GM19238 (cell line): ENCODE data around the gene EPHB6.

Experiments
- DNase-seq: peaks from one replicate; pipeline ENCODE4 v3.0.0; 2011; ENCODE audit warnings: low spot score; ENCODE audit not compliant: insufficient read length

The EPHB6 gene

GRCh38 chr7:142833174-142834048 is 21.5 kb upstream of the EPHB6 start:
- DNase-seq: no peak

DNA sequence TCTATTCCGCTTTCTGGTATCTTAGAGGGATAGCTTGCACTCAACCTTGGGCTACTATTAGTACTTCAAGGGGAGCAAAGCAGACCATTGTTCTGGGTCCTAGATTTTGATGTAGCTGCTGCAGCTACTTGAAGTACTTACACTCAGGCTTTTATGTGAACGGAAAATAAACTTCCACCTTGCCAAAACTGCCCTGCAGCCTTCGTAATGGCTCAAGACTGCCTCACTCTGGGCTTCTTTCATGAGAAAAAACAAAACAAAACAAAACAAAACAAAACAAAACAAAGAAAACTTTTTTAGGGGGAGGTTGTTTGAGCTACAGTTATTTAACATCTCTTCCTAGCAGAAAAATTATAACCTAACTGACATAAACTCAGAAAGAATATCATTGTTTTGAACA is 19.4 kb upstream of the EPHB6 start:
- no peak for DNase-seq

GRCh38 chr7:142836426-142836825 is 18.4 kb upstream of the EPHB6 start:
- DNase-seq: no peak

GRCh38 chr7:142838461-142839213 is 16.2 kb upstream of the EPHB6 start:
- no peak for DNase-seq

GRCh38 chr7:142842251-142842766 is 12.6 kb upstream of the EPHB6 start:
- no peak for DNase-seq

- no peak for DNase-seq
Measured at GRCh38 chr7:142847353-142847752, 7.5 kb upstream of the EPHB6 start.

DNA sequence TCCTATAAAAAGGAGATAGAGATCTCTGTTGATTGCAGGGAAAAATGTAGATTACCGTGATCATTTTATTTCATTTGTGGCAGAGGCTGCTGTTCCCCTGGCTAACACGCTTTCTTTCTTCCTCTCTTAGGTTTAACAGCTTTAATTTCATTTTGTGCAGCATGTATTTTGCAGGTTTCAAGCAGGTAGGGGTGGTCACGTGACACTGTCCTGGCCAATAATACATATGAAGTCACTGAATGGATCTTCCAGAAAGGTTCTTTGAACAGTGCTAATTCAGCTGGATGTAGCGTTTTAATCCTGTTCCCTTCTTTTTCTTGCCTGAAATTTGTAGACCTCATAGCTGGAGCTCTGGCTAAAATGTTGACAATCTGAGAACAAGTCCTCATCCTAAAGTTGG is 3.6 kb upstream of the EPHB6 start:
- no peak for DNase-seq

DNA sequence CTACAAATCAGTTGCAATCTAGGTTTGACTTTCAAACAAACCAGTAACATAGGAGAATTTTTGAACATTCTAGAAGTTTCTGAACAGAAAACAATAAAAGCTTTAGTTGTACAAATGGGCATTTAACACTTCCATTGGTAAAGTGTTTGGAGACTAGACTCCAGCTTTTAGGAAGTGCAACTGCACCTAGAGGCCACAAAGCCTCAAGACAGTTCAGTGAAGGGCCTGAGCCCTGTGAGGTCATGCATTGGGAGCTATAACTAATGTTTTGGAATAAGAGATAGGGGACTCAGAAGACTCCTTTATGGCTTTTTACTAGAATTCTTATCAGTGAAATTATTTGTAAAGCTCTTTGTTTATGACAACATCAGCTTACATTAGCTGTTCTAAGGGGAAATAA is 3.0 kb upstream of the EPHB6 start:
- no peak for DNase-seq

DNA sequence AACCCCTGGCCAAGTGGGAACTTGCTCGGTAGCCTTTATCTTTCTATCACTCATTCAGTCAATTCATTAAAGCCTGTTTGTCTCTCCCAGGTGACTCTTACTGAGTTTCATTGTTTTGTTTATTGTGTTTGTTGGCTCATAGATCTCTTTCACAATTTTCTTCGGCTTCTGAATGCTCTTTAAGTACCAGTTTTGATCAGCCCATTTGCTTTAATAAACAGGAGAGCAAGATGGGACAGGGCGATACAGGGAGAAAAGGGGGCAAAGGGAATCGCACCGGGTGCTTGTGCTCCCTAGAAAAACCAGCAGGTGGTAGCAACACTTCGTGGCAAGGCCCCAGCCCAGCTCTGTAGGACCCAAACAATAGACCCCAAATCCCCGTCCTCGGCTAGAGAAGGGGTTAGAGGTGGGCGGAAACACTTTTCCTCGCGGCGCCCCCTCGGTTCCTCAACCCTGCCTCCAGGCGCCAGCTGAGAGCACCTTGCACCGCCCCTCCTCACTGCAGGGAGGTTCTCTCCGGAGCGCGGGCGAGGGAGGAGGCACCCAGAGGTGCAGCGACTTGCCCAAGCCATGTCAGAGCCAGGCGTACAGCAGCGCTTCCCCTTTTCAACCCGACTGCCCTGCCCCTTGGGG is 1.0 kb upstream of the EPHB6 start:
- DNase-seq: peak; percentile 86

- no peak for DNase-seq
Measured at GRCh38 chr7:142855114-142855743, 353 bp downstream of the EPHB6 start.

DNA sequence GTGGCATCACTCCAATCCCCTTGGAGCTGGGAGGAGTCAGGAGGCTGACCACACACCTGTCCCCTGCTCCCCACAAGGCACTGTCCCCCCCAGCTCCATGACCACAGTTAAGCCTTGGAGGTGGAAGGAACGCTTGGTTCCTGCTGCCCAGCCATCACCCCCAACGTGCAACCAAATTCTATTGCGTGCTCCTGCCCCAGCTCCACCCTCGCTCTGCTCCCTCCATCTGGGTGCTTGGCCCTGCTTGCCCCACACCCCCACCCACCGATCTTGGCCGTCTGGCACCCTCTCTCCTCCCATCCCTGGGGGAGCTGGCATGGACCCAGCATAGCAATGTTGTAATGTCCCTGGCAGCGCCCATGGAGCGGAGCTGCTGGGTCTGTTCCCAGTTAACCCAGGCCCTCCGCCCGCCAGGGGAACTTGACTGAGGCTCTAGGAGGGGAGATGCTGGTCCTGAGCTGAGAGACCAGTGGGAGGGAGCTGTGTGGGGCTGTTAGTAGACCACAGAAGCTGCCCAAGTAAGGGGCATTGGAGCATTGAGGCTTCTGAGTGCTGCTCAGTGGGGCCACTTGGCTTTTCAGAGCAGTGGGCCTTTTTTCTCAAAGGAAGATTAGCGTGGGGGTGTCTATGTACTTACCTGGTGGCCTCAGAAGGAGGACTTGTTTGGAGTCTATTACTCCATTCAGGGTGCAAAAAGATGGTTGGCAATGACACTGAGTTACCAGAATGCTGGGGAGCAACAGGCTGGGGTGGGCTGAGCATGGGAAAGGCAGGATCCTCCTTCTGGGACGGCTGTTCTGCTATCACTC is 1.1 kb downstream of the EPHB6 start:
- no peak for DNase-seq

GRCh38 chr7:142856565-142857245 is 1.8 kb downstream of the EPHB6 start:
- DNase-seq: no peak

GRCh38 chr7:142857625-142858024 is 2.7 kb downstream of the EPHB6 start:
- no peak for DNase-seq

DNA sequence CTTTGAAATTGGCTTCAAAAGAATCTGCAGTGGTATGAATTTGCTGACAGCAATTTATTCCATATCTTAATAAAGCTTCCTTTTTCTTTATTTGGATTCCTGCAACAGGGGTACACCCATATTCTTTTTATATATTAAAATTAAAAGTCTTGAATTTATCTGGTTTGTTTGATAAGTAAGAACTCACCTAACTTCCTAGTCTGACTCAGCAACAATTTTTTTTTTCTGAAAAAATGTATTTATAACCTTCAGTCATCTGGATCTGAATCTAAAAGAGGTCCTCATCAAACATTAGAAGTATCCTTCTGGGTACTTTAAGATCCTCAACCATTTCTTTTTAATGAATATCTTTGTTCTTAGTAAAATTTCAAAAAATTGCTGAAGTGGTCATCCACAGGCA is 4.5 kb downstream of the EPHB6 start:
- DNase-seq: no peak

GRCh38 chr7:142859829-142860228 is 5.0 kb downstream of the EPHB6 start:
- no peak for DNase-seq

DNA sequence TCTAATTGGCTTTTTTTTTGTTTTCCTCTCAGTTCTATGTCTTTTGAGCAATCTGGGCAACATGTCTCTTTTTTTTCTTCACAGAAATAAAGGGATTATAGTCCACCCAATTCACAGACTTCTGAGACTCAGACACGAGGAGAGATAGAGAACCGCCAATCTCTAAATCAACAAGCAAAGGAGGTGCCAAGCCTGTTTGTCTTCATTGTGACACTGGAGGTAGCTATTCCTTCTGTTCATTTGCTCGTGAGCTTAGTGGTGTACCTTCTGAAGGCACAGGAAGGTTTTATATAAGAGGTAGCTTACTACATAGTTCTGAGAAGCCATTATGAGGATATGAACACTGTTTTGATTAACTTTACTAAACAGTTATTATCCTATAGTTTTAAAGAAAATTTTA is 6.1 kb downstream of the EPHB6 start:
- no peak for DNase-seq

GRCh38 chr7:142862351-142862750 is 7.5 kb downstream of the EPHB6 start:
- DNase-seq: no peak

GRCh38 chr7:142862786-142863400 is 8.0 kb downstream of the EPHB6 start:
- no peak for DNase-seq

DNA sequence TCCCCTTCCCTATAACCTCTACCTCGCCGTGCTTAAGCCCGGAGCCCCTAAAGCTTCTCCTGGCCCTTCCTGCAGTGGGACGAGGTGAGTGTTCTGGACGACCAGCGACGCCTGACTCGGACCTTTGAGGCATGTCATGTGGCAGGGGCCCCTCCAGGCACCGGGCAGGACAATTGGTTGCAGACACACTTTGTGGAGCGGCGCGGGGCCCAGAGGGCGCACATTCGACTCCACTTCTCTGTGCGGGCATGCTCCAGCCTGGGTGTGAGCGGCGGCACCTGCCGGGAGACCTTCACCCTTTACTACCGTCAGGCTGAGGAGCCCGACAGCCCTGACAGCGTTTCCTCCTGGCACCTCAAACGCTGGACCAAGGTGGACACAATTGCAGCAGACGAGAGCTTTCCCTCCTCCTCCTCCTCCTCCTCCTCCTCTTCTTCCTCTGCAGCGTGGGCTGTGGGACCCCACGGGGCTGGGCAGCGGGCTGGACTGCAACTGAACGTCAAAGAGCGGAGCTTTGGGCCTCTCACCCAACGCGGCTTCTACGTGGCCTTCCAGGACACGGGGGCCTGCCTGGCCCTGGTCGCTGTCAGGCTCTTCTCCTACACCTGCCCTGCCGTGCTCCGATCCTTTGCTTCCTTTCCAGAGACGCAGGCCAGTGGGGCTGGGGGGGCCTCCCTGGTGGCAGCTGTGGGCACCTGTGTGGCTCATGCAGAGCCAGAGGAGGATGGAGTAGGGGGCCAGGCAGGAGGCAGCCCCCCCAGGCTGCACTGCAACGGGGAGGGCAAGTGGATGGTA is 9.2 kb downstream of the EPHB6 start:
- DNase-seq: no peak
